Suprapubic skin (tissue), 3 donors: ENCODE results near the gene CCDC63.

Experiments used
- POLR2A ChIP-seq, 2 donors: fragments of 450-650 bp; IDR thresholded peaks; one replicate each; pipeline ENCODE4 v1.6.1; 2017; ENCODE audit warnings: antibody characterized with exemption in 2 of 2, mild to moderate bottlenecking in 2 of 2, moderate library complexity in 2 of 2
- TF ChIP-seq, protein P1 (sequence below), 2 donors: fragments of 200-600 bp in 1 of 2; fragments of 450-650 bp in 1 of 2; sonication (generic) in 1 of 2; IDR thresholded peaks; one replicate each; pipeline ENCODE4 v1.5.1; 2016 to 2019; ENCODE audit warnings: antibody characterized with exemption in 2 of 2, mild to moderate bottlenecking in 1 of 2, moderate library complexity in 1 of 2

DNA sequence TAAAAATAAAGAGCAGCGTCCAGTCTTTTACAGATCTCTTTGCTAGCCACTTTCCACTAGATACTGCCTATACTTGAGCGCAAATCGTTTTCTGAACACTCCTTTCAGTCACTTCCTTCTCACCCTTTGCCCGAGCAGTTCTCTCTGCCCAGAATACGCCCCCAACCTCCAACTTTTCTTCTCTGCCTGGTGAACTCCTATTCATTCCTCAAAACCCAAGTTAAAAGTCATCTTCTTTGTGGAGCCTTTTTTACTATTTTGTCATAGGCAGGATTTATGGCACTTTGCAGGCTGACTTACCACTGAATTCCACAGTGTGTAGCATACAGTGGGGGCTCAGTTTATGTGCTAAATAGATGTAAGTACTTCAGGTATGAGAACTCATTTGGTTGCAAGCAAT lies 4.0 kb downstream of the CCDC63 start:
- TF ChIP-seq, protein P1, sequence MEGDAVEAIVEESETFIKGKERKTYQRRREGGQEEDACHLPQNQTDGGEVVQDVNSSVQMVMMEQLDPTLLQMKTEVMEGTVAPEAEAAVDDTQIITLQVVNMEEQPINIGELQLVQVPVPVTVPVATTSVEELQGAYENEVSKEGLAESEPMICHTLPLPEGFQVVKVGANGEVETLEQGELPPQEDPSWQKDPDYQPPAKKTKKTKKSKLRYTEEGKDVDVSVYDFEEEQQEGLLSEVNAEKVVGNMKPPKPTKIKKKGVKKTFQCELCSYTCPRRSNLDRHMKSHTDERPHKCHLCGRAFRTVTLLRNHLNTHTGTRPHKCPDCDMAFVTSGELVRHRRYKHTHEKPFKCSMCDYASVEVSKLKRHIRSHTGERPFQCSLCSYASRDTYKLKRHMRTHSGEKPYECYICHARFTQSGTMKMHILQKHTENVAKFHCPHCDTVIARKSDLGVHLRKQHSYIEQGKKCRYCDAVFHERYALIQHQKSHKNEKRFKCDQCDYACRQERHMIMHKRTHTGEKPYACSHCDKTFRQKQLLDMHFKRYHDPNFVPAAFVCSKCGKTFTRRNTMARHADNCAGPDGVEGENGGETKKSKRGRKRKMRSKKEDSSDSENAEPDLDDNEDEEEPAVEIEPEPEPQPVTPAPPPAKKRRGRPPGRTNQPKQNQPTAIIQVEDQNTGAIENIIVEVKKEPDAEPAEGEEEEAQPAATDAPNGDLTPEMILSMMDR (IDR thresholded peaks at IDR 0.05): no peak
- no peak for TF ChIP-seq POLR2A (IDR thresholded peaks at IDR 0.05)
